ENCODE results near the gene HSD17B1.

DNA sequence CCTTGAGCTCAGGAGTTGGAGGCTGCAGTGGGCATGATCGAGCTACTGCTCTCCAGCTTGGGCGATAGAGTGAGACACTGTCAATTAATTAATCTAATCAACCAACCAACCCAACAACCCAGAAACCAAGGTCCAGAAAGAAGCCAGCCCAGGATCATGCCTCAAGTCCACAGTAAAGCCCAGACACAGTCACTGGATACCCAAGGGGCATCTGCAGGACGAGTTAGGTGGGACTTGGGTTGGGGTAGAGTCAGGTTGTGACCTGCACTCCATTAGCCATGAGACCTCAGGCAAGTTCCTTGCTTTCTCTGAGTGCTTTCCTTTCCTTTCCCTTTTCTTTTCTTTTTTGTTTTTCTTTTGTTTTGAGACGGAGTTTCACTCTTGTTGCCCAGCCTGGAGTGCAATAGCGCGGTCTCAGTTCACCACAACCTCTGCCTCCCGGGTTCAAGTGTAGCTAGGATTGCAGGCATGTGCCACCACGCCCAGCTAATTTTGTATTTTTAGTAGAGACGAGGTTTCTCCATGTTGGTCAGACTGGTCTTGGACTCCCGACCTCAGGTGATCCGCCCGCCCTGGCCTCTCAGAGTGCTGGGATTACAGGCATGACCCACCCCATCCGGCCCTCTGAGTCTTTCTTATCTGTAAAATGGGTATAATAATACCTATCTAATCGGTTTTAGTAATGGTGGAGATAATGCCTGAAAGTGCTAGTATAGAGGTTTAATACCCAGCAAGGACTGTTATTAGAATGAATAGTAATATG, 3.5 kb upstream of the HSD17B1 start:
- TF ChIP-seq POLR2A (IDR thresholded peaks at IDR 0.05; ENCODE audit: low read depth, low read length) (no peak), TAF1 (IDR thresholded peaks at IDR 0.05; ENCODE audit: borderline replicate concordance, low read depth, low read length) (no peak)
